Retinal pigment epithelial cell (primary cell): ENCODE data around the gene CRLF1.

Experiments used
- DNase-seq: peaks from one replicate; pipeline ENCODE4 v3.0.0-alpha.2; 2010; ENCODE audit warnings: low read depth
- H3K4me3 ChIP-seq: 2 replicates; pipeline ENCODE4 v1.5.1; 2011; ENCODE audit warnings: mild to moderate bottlenecking, low read length, control low read depth, moderate library complexity
- CTCF ChIP-seq: conservative IDR thresholded peaks from 2 replicates; pipeline ENCODE4 v1.5.1; 2011; ENCODE audit warnings: low read depth, low read length, control low read depth, inconsistent platforms

CRLF1 gene

GRCh38 chr19:18612772-18613588, 6.4 kb upstream of the CRLF1 start, which contains the start of gene TMEM59L:
Gene TMEM59L (plus strand): TSS chr19:18612870. CDS start chr19:18612959, 89 bp downstream.
- no peak for DNase-seq
- H3K4me3 ChIP-seq: peak within 1 kb of the TSS; percentile 30
- TF ChIP-seq CTCF: no peak

- no peak for DNase-seq
- TF ChIP-seq CTCF: no peak
- H3K4me3 ChIP-seq: peak overlapping the region; percentile 30
These were observed 5.6 kb upstream of the CRLF1 start for GRCh38 chr19:18612051-18612771.

- TF ChIP-seq CTCF: no peak
- no peak overlapping the region for H3K4me3 ChIP-seq
- DNase-seq: no peak
These were observed 4.9 kb upstream of the CRLF1 start for GRCh38 chr19:18611327-18612050.

GRCh38 chr19:18610556-18611326, 4.1 kb upstream of the CRLF1 start:
- DNase-seq: no peak
- TF ChIP-seq CTCF: no peak
- H3K4me3 ChIP-seq: no peak overlapping the region

- TF ChIP-seq CTCF: no peak
- no peak for DNase-seq
- H3K4me3 ChIP-seq: no peak overlapping the region
These were observed 3.6 kb upstream of the CRLF1 start for GRCh38 chr19:18610245-18610555.

GRCh38 chr19:18609717-18610051, 3.1 kb upstream of the CRLF1 start:
- no peak for TF ChIP-seq CTCF
- no peak for DNase-seq
- H3K4me3 ChIP-seq: no peak overlapping the region
